ENCODE results near the gene SP1. TPM values are rescaled to one million over a fixed set of nuclear protein-coding genes. Genes with fewer than 3 reads are reported as not detected.
"Not testable (repeated sequence)": the region's sequence is repeated elsewhere in the genome, so short reads cannot be mapped to it uniquely, and the experiment has no call there.

Gene SP1
- total RNA-seq: 126 TPM
- 15.1 TPM for polyA plus RNA-seq (ENCODE audit: insufficient read depth, low read depth, low replicate concordance)
- long read RNA-seq, donor 1, transcript SP1-203 (2 exons, 1,061 nt): major isoform, 5 of 18 reads
- long read RNA-seq, donor 1, partial matches to known transcripts: 12 of 18 reads
- long read RNA-seq, donor 1, other reads (novel, unspliced or antisense): 0 of 18 reads
- long read RNA-seq, donor 2, transcript SP1-203 (2 exons, 1,061 nt): major isoform, 5 of 28 reads
- long read RNA-seq, donor 2, partial matches to known transcripts: 23 of 28 reads
- long read RNA-seq, donor 2, other reads (novel, unspliced or antisense): 0 of 28 reads
- long read RNA-seq, donor 3, full-length matches to known transcripts: 11 of 29 reads
- long read RNA-seq, donor 3, partial matches to known transcripts: 18 of 29 reads
- long read RNA-seq, donor 3, other reads (novel, unspliced or antisense): 0 of 29 reads
- long read RNA-seq, donor 4, transcript SP1-203 (2 exons, 1,061 nt): major isoform, 17 of 32 reads
- long read RNA-seq, donor 4, partial matches to known transcripts: 5 of 32 reads
- long read RNA-seq, donor 4, other reads (novel, unspliced or antisense): 8 of 32 reads
- long read RNA-seq, donor 5, partial matches to known transcripts: 0 of 1 reads
- long read RNA-seq, donor 5, other reads (novel, unspliced or antisense): 0 of 1 reads
- long read RNA-seq, donor 6, transcript SP1-203 (2 exons, 1,061 nt): major isoform, 6 of 6 reads
- long read RNA-seq, donor 6, partial matches to known transcripts: 0 of 6 reads
- long read RNA-seq, donor 6, other reads (novel, unspliced or antisense): 0 of 6 reads
- long read RNA-seq, donor 7, partial matches to known transcripts: 6 of 18 reads
- long read RNA-seq, donor 7, other reads (novel, unspliced or antisense): 11 of 18 reads
- long read RNA-seq, donor 8, partial matches to known transcripts: 14 of 18 reads
- long read RNA-seq, donor 8, other reads (novel, unspliced or antisense): 0 of 18 reads
- long read RNA-seq, donor 9, partial matches to known transcripts: 6 of 6 reads
- long read RNA-seq, donor 9, other reads (novel, unspliced or antisense): 0 of 6 reads
- long read RNA-seq, donor 10, transcript SP1-203 (2 exons, 1,061 nt): major isoform, 12 of 41 reads
- long read RNA-seq, donor 10, partial matches to known transcripts: 24 of 41 reads
- long read RNA-seq, donor 10, other reads (novel, unspliced or antisense): 5 of 41 reads

DNA sequence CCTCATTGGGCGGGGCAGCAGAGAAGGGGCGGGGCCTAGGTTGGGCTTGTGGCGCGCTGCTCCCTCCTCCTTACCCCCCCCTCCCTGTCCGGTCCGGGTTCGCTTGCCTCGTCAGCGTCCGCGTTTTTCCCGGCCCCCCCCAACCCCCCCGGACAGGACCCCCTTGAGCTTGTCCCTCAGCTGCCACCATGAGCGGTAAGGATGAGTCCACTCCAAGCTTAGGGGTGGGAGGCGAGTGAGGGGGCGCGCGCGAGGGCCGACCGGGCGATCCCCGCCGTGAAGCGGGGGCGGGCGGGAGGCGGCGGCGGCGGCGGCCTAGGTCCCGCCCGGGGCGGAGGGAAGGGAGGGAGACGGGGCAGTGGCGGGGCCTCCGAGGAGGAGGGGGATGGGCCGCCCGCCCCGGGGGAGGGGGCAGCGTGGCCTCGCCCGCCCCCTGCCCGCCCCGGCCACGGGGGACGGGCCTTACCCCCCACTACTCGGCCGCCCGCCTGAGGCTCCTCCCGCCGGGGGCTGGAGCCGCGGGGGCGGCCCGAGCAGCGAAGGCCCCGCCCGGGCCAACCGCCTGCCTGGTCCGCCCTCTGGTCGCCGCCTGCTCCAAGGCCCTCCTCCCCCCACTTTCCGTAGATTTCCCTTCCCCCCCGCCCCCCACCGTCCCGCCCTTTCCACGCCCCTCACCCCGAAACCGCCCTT lies at the start of gene SP1:
TSS of gene SP1 (plus strand) at position 73 of the 690 bp plus-strand sequence. CDS start at position 189, 116 bp downstream.
- H3K9ac ChIP-seq (ENCODE audit: low read length in 3 of 3): peak within 1 kb of the TSS; percentile 54 to 96 (median 56)
- H3K36me3 ChIP-seq (ENCODE audit: control insufficient read depth in 2 of 3, insufficient read depth in 3 of 3, low read length in 3 of 3): peaks cover 7 to 14% (median 11%) of the 10 kb centered on the region in 3 donors
- peaks cover 0 to 35% (median 32%) of the 10 kb centered on the region in 3 donors for H3K4me1 ChIP-seq (ENCODE audit: control insufficient read depth in 2 of 3, insufficient read depth in 2 of 3, low read depth in 1 of 3, low read length in 3 of 3)
- peak within 1 kb of the TSS; percentile 98 for H3K27ac ChIP-seq (ENCODE audit: low read depth in 2 of 2, low read length in 2 of 2)
- H3K27me3 ChIP-seq (ENCODE audit: control insufficient read depth, insufficient read depth, low read length): no peaks in the 10 kb centered on the region
- H3K9me3 ChIP-seq (ENCODE audit: control insufficient read depth in 2 of 3, insufficient read depth in 1 of 3, low read length in 3 of 3): no peaks in the 10 kb centered on the region
- peak within 1 kb of the TSS; percentile 69 to 83 (median 75) for H3K4me3 ChIP-seq (ENCODE audit: low read length in 3 of 3)
- DNase-seq: peak; percentile 92 to 98 (median 96)
- intact Hi-C loops (cut with DNase I): no loop called here
- TF ChIP-seq, protein P1, sequence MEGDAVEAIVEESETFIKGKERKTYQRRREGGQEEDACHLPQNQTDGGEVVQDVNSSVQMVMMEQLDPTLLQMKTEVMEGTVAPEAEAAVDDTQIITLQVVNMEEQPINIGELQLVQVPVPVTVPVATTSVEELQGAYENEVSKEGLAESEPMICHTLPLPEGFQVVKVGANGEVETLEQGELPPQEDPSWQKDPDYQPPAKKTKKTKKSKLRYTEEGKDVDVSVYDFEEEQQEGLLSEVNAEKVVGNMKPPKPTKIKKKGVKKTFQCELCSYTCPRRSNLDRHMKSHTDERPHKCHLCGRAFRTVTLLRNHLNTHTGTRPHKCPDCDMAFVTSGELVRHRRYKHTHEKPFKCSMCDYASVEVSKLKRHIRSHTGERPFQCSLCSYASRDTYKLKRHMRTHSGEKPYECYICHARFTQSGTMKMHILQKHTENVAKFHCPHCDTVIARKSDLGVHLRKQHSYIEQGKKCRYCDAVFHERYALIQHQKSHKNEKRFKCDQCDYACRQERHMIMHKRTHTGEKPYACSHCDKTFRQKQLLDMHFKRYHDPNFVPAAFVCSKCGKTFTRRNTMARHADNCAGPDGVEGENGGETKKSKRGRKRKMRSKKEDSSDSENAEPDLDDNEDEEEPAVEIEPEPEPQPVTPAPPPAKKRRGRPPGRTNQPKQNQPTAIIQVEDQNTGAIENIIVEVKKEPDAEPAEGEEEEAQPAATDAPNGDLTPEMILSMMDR (IDR thresholded peaks at IDR 0.05; ENCODE audit: borderline replicate concordance, extremely low read depth, insufficient read depth): no peak
- no peak for FAIRE-seq

DNA sequence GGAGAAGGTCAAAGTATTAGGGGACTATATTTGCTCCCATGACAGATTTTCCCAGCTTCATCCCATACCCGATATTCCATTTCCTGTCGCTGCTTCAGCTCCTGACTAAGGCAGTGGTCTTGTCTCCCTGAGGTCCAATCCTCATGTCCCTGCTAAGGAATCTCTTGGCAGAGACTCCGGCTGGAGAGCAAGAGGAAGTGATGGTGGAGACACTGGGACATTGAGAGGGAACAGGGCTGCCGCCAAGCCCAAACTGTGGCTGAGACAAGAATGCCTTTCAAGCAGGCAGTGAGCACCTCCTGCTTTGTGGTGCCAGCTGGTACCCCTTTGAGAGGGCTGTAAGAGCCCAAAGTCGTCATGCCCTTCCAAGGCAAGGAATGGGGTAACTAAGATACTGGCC lies 49.3 kb upstream of the SP1 start:
- Histone ChIP-seq H3K4me3 (ENCODE audit: low read length in 3 of 3) (no peak overlapping the region), H3K36me3 (ENCODE audit: control insufficient read depth in 2 of 3, insufficient read depth in 3 of 3, low read length in 3 of 3) (no peaks in the 10 kb centered on the region), H3K9ac (ENCODE audit: low read length in 3 of 3) (no peak overlapping the region), H3K4me1 (ENCODE audit: control insufficient read depth in 2 of 3, insufficient read depth in 2 of 3, low read depth in 1 of 3, low read length in 3 of 3) (peaks cover 0 to 2% (median 0%) of the 10 kb centered on the region in 3 donors), H3K9me3 (ENCODE audit: control insufficient read depth in 2 of 3, insufficient read depth in 1 of 3, low read length in 3 of 3) (no peaks in the 10 kb centered on the region), H3K27me3 (ENCODE audit: control insufficient read depth, insufficient read depth, low read length) (no peaks in the 10 kb centered on the region), H3K27ac (ENCODE audit: low read depth in 2 of 2, low read length in 2 of 2) (no peak overlapping the region)
- intact Hi-C loops (cut with DNase I): loop anchor here (10.0 kb wide), 1 partner anchor 184 kb away; no protein-coding TSS in a partner anchor
- DNase-seq (peak in 1 of 5 donors; percentile 45), FAIRE-seq (no peak)
- TF ChIP-seq, protein P1 (IDR thresholded peaks at IDR 0.05; ENCODE audit: borderline replicate concordance, extremely low read depth, insufficient read depth): no peak

DNA sequence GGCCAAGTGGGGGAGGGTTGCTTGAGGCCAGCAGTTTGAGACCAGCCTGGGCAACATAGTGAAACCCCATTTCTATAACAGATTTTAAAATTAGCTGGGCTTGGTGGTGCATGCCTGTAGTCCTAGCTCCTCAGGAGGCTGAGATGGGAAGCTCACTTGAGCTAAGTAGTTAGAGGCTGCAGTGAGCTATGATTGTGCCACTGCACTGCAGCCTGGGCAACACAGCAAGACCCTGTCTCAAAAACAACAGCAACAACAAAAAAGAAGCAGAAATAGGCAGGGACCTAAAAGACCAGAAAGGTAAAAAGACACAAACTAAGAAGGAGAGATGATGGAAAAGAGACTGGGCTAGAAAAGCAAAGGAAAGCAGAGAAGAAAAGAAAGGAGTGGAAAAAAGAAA lies 47.6 kb upstream of the SP1 start:
- DNase-seq: peak in 1 of 5 donors; percentile 3
- not testable (repeated sequence) for H3K4me1 ChIP-seq (ENCODE audit: control insufficient read depth in 2 of 3, insufficient read depth in 2 of 3, low read depth in 1 of 3, low read length in 3 of 3); H3K27ac ChIP-seq (ENCODE audit: low read depth in 2 of 2, low read length in 2 of 2); H3K4me3 ChIP-seq (ENCODE audit: low read length in 3 of 3); H3K9me3 ChIP-seq (ENCODE audit: control insufficient read depth in 2 of 3, insufficient read depth in 1 of 3, low read length in 3 of 3); FAIRE-seq; H3K27me3 ChIP-seq (ENCODE audit: control insufficient read depth, insufficient read depth, low read length); H3K36me3 ChIP-seq (ENCODE audit: control insufficient read depth in 2 of 3, insufficient read depth in 3 of 3, low read length in 3 of 3); H3K9ac ChIP-seq (ENCODE audit: low read length in 3 of 3)
- intact Hi-C loops (cut with DNase I): loop anchor here (10.0 kb wide), 1 partner anchor 182 kb away; no protein-coding TSS in a partner anchor

Data from kidney (tissue), 22 donors.